HL-60 (cell line): Measurements from ENCODE around the gene CDH23.

Source experiments
- DNase-seq, 2 experiments: peaks; one replicate each; pipeline ENCODE4 v3.0.0-alpha.2; 2010 to 2020; ENCODE audit warnings: low read depth in 1 of 2, low spot score in 1 of 2
- H3K27ac ChIP-seq: fragments of 250-450 bp; sonication (Bioruptor Pico); replicated peaks from 2 replicates; pipeline ENCODE4 v1.5.1; 2020; ENCODE audit warnings: mild to moderate bottlenecking, moderate library complexity
- H3K27me3 ChIP-seq: fragments of 250-450 bp; sonication (Bioruptor Pico); 2 replicates; pipeline ENCODE4 v1.5.1; 2021; ENCODE audit warnings: mild to moderate bottlenecking, moderate library complexity; ENCODE audit not compliant: insufficient read depth, poor library complexity, severe bottlenecking
- H3K4me3 ChIP-seq: replicated peaks from 2 replicates; pipeline ENCODE4 v1.5.1; 2011; ENCODE audit warnings: mild to moderate bottlenecking, control low read depth, low read length; ENCODE audit not compliant: insufficient read depth
- CTCF ChIP-seq: IDR thresholded peaks from one replicate; pipeline ENCODE4 v1.5.1; 2011; ENCODE audit warnings: low read length, control low read depth, inconsistent platforms; ENCODE audit not compliant: insufficient read depth
- GABPA ChIP-seq: IDR thresholded peaks from 2 replicates; pipeline ENCODE4 v1.6.1; 2012; ENCODE audit warnings: low read depth
- POLR2AphosphoS5 ChIP-seq: IDR thresholded peaks from 2 replicates; pipeline ENCODE4 v1.6.1; 2012; ENCODE audit warnings: low read depth
- SPI1 ChIP-seq: IDR thresholded peaks from 2 replicates; pipeline ENCODE4 v1.6.1; 2012; ENCODE audit warnings: low read depth, mild to moderate bottlenecking, borderline replicate concordance
- TF ChIP-seq, protein P1 (sequence below): IDR thresholded peaks from 2 replicates; pipeline ENCODE4 v1.6.1; 2012; ENCODE audit warnings: low read depth; ENCODE audit not compliant: insufficient replicate concordance

CDH23 gene

DNA sequence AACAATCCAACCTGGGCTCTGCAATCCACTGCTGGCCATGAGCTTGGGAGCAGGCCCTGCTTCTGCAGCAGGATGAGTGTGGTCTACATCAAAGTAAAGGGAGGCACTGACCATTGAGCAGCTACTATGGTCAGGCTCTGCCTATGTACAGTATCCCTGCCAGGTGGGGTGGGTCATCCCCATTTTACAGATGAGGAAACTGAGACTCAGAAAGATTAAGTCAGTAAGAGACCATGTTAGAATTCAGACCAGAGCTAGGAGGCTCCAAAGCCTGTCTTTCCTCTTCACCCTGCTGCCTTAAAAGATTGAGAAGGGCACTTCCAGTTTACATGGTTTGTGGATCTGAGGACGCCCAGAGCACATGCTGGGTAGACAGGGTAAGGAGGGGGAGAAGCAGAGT, 27.1 kb upstream of the CDH23 start:
- no peak for DNase-seq
- Histone ChIP-seq H3K27me3 (no peaks in the 10 kb centered on the region), H3K4me3 (no peak overlapping the region), H3K27ac (no peak overlapping the region)
- no peak for TF ChIP-seq CTCF
- TF ChIP-seq SPI1, result no peak
- no peak for TF ChIP-seq POLR2AphosphoS5
- TF ChIP-seq, protein P1, sequence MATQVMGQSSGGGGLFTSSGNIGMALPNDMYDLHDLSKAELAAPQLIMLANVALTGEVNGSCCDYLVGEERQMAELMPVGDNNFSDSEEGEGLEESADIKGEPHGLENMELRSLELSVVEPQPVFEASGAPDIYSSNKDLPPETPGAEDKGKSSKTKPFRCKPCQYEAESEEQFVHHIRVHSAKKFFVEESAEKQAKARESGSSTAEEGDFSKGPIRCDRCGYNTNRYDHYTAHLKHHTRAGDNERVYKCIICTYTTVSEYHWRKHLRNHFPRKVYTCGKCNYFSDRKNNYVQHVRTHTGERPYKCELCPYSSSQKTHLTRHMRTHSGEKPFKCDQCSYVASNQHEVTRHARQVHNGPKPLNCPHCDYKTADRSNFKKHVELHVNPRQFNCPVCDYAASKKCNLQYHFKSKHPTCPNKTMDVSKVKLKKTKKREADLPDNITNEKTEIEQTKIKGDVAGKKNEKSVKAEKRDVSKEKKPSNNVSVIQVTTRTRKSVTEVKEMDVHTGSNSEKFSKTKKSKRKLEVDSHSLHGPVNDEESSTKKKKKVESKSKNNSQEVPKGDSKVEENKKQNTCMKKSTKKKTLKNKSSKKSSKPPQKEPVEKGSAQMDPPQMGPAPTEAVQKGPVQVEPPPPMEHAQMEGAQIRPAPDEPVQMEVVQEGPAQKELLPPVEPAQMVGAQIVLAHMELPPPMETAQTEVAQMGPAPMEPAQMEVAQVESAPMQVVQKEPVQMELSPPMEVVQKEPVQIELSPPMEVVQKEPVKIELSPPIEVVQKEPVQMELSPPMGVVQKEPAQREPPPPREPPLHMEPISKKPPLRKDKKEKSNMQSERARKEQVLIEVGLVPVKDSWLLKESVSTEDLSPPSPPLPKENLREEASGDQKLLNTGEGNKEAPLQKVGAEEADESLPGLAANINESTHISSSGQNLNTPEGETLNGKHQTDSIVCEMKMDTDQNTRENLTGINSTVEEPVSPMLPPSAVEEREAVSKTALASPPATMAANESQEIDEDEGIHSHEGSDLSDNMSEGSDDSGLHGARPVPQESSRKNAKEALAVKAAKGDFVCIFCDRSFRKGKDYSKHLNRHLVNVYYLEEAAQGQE, result no peak
- TF ChIP-seq GABPA, result no peak

- H3K27ac ChIP-seq, result no peak overlapping the region
- TF ChIP-seq SPI1 (no peak), POLR2AphosphoS5 (no peak), GABPA (no peak), CTCF (no peak)
- TF ChIP-seq, protein P1, result no peak
- DNase-seq, result no peak
- H3K4me3 ChIP-seq, result no peak overlapping the region
- H3K27me3 ChIP-seq, result no peaks in the 10 kb centered on the region
Observed at GRCh38 chr10:71370031-71370430, 26.7 kb upstream of the CDH23 start.

- Histone ChIP-seq H3K27ac (no peak overlapping the region), H3K4me3 (no peak overlapping the region), H3K27me3 (no peaks in the 10 kb centered on the region)
- peak; percentile 47 to 77 for DNase-seq
- TF ChIP-seq CTCF, result no peak
- TF ChIP-seq, protein P1, result peak; percentile 19
- peak; percentile 96 for TF ChIP-seq SPI1
Observed at GRCh38 chr10:71371750-71372166, 25.0 kb upstream of the CDH23 start.
